NCI-H524 (cell line): Measurements from ENCODE around the gene FAM118B.

Experiments used
- DNase-seq, 2 experiments: peaks; one replicate each; lab custom pipeline; 2025; lab: John Stamatoyannopoulos, UW

FAM118B gene

GRCh38 chr11:126186708-126187529 is 24.7 kb upstream of the FAM118B start:
- peak; percentile 7 to 39 for DNase-seq

DNA sequence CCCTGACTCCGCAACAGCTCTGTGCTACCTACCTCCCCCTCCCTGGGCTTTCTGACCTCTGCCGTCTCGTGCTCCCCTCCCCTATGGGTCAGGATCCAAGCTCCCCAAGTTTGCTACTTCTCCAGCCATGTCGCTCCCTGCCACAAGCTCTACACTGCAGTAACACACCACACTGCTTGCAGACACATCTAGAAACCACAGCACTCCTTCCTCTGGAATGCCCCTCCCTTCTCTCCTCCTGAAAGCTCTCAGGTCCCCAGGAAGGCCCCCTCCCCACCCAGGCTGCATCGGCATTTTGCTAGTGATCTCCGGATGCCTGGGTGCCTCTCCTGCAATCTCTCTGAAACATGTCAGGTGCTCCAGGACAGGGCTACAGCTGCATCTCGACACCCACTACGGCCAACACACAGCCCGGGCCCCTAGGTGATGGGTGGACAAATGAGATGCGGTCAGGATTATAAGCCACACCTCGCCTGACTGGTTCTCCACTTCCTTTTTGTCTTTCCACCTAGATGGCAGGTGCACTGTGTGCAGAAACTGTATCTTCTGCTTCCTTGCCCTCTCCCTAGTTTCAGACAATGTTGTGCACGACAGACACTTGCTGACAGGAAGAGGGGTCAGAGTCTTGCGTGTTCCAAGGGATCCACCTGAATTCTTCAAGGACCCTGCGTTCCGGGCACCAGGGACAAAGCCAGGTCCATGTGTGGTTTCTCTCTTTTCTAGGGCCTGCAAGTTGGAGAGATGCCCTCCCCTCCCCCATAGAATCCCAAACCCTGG is 23.1 kb upstream of the FAM118B start:
- no peak for DNase-seq

DNA sequence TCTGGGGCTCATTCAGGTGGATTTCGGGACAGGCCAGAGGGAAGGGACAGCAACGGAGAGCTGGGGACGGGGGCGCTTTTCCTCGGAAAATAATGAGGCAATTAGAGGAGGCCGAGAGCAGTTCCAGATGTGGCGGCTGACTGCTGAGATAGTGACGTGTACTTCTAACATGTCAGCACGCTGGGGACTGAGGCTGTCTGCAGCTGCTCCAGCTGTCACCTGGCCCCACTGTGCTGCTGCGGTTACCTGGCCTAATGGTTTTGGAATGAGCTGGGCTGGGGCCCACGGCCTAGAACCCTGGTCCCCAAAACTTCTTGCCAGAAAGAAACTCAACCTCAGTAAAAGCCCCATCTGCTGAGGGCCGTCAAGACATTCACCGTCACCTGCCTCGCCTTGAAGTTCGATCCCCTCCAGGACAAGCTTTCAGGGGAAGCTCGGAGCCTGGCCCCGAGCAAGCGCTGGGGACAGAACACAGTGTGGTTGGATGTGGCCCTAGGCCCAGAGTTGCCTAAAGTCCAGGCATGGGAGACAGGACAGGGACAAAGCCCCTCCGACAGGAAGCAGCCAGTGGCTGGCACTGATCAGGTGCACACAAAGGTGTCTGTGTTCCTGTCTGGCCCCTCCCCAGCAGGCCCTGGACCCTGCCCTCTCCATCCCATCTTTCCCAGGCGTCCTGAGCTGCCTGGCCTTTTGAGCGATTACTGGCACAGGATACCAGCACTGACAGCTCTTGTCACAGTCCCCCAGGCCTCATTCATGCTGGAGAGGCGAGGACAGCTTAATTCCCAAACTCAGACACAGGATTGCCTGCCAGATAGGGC is 22.3 kb upstream of the FAM118B start:
- no peak for DNase-seq

DNA sequence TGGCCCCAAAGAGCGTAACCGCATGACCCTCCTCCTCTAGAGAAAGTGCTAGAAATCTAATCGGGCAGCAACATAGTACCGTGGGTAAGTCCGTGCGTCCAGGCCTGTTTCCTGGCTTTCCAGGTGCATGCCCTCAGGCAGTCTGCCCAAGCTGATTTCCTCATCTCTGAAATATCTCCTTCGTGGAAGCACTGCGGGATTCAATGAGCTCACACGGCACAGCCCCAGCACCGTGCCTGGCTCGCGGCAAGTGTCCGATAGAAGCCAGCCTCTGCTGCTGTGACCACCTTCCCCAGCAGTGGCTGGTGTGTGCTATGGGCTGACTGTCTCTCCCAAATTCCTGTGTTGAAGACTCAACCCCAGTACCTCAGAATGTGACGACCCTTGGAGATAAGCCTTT is 20.8 kb upstream of the FAM118B start:
- no peak for DNase-seq

GRCh38 chr11:126191379-126192073 is 20.1 kb upstream of the FAM118B start:
- DNase-seq, result no peak

DNA sequence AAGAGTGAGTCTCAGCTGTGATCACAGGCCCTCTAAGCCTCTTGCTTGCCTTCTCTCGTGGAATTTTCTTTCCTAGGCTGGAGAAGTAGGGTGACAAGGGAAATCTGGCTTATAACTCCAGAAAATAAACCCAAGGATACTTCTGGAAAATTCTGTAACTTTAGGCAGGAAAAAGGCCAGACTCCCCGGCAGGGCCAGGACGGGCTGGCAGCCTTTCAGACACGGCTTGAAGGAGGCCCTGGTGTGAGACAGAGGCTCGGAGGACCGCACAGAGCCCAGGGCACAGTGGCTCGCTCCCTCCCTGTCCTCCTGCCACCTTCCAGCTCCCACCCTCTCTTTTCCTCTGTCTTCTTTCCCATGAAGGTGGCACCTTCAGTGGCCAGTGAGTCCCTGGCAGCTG is 19.2 kb upstream of the FAM118B start:
- DNase-seq, result no peak

- no peak for DNase-seq
These were observed 18.5 kb upstream of the FAM118B start for GRCh38 chr11:126193038-126193478.

GRCh38 chr11:126194121-126194543 is 17.4 kb upstream of the FAM118B start:
- peak in 1 of 2 experiments; percentile 49 for DNase-seq

- no peak for DNase-seq
These were observed 16.5 kb upstream of the FAM118B start for GRCh38 chr11:126195119-126195518.

GRCh38 chr11:126197277-126197939 is 14.2 kb upstream of the FAM118B start:
- peak in 1 of 2 experiments; percentile 12 for DNase-seq

DNA sequence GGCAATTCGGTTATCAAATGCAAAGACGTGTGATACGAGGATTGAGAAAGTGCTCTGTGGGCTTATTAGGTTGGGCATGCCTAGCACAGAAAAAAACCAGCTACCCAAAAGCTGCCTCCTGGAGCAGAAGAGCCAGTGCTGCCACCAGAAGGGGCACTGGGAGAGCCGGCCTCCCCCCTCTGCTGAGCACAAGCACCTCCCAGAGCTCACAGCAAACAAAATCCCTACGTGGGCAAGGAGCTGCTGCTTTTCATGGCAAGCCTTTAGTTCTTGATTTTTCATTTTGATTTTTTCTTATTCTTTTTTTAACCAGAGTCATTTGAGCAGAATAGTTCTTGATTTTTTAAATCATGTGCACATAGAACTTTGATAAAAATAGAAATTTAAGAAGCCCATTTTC is 12.9 kb upstream of the FAM118B start:
- DNase-seq, result no peak

DNA sequence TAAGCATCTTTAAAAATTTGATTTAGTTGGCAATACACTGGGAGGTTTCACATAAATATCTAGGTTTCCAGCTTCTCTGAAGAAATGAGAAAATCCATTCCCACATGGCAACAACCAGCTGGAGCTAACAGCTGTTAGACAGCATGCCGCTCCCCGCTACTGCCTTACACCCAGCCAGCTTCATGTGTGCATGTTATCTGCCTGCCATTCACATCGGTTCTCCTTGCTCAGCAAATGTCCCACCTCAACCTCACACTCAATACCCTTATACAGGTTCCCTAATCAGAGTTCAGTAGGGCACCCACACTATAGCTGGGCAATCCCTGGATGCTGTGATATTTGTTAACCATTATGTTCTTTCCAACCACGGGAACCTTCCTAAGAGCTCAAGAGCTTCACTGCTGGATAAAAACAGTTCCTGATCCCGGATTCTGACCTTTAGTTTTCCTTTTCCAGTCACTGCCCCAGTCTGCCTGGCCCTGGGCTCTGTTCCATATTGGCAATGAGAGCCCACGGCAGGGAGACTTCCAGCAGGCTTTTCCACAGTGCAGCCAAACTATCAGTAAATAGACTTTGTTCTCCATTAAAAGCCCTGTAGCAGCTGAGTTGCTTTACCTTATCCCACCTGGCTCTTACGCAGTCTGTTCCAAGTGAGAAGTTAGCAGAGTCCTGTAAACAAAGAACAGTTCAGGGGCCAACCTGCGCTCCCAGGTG is 8.8 kb upstream of the FAM118B start:
- DNase-seq, result no peak

GRCh38 chr11:126205359-126205758 is 6.2 kb upstream of the FAM118B start:
- DNase-seq, result no peak

DNA sequence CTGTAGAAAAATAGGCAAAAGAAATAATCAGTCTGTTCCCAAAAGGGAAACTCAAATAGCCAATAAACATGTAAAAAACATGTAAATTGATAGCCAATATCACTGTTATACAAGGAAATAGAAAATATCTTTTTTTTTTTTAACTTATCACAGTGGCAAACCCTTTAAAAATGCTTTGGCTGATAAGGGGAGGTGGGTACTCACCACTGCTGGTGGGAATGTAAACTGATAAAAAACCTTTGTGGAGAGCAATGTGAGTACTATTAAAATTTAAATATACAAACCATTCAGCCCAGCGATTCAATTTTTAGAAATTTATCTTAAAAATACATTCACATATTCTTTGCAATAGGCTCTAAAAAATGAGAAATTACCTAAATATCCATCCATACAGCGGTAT is 3.7 kb upstream of the FAM118B start:
- no peak for DNase-seq

GRCh38 chr11:126210871-126211235 is 729 bp upstream of the FAM118B start:
- no peak for DNase-seq

DNA sequence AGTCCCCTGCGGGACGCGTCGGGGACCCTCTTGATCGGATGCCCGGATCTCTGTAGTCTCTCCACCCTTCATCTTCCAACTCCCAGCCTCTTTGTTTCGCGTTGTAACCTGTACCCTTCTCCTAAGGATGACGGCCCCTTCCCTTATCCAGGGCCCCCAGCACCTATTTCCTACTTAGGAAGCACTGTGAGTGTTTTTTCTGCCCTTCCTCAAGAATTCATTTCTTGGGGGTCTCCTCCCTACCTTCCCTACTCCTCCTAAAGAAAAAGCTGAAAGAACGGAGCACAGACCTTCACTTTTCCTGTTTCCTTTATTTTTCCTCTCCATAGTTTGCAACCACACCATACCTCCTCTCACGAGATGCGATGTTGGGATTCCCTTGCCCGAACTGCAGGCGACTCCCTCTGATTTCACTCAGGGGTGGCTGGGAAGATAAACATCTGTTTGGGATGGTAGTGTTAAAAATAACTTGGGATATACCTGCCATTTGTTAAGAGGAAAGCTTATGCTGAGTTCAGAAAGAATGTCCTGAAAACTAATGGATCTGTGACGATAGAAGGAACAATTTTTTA is 593 bp downstream of the FAM118B start:
- no peak for DNase-seq

DNA sequence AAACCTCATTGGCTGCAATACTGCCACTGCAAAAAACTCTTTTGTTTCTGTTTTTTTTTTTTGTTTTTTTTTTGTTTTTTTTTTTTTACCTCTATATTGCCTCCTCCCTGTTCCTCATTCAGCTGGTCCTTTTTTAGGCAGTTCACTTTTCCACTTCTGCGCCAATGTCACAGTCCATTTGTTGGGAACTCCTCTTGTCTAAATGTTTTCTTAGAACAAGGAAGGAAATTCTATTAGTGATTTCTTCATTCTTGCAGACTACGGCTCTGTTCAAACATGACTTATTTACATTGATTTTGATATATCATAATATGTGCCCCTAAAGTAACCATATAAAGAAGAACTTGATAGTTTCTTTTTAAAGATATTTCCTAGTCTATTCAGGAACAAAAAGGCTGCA is 2.9 kb downstream of the FAM118B start:
- no peak for DNase-seq

DNA sequence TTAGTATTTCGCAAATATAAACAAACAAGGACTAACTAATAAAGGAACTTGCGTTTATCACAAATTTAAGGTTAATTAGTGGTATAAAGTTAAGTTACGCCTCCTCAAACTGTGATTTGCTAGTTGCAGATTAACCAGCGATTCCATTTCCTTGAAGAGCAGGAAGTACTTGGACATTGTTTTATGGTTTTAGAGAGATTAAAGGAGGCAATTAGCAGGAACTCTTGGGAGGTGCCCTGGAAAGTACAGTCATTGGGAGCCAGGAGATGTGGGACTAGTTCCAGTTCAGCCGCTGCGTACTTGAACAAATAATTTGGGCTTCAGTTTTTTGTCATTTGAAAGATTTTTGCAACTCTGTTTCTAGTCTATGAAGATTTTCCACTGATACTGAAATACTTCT is 3.3 kb downstream of the FAM118B start:
- no peak for DNase-seq

GRCh38 chr11:126216526-126217305 is 5.1 kb downstream of the FAM118B start:
- no peak for DNase-seq
